ENCODE measurements around the gene FAM240B. TPM values are rescaled to one million over a fixed set of nuclear protein-coding genes. Genes with fewer than 3 reads are reported as not detected.

The FAM240B gene
- total and polyA plus RNA-seq, 2 of the 8 experiments (the other 6 are each of a cell fraction or from before 2014, with no cell fraction given) = not detected

DNA sequence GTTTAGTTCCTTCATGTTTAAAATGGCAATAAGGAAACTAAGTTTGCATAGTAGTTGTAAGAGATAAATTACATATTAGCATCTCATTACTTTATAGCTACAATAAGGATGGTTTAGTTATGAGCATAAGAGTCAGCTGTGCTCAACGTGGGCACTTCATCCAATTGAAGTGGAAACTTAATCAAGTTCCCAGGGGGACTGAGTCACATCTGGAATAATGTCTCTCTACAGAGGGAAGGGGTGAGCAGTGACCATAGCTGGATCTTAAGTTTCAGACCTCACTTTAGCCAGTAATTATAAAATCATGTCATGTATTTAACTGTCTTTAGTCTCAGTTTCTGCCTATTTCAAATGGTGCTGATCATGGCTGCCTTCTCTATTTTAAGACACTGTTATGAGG lies 36.8 kb upstream of the FAM240B start:
- H3K9me3 ChIP-seq (ENCODE audit: insufficient read depth in 2 of 2, low read depth in 1 of 2, low read length in 1 of 2) = no peaks in the 10 kb centered on the region
- CTCF ChIA-PET (ENCODE audit: partially characterized antibody) = no interaction called here
- H4K5ac ChIP-seq (ENCODE audit: insufficient read length, low read depth, low read length) = no peak overlapping the region

More for the DNA sequence above, 36.8 kb upstream of the FAM240B start:
- POLR2A ChIA-PET (ENCODE audit: partially characterized antibody) = no interaction called here
- no peaks in the 10 kb centered on the region for H3K27me3 ChIP-seq (replicated peaks in 1 of 4; ENCODE audit: control insufficient read depth in 3 of 4, extremely low read depth in 1 of 4, insufficient read depth in 3 of 4, low read length in 3 of 4)
- no peaks in the 10 kb centered on the region for H3K23me2 ChIP-seq (ENCODE audit: low read depth, low read length)
- no peak overlapping the region for H3K9ac ChIP-seq (replicated peaks in 1 of 4; ENCODE audit: extremely low read depth in 1 of 4, low read depth in 3 of 4, low read length in 3 of 4)
- H4K8ac ChIP-seq (ENCODE audit: extremely low read depth, insufficient read depth, low read length) = no peak overlapping the region
- no peak overlapping the region for H3K14ac ChIP-seq (ENCODE audit: insufficient read length)
- H3K36me3 ChIP-seq (ENCODE audit: control insufficient read depth in 2 of 4, insufficient read depth in 4 of 4, low read length in 3 of 4) = no peaks in the 10 kb centered on the region
- H3K4ac ChIP-seq (replicated peaks; ENCODE audit: insufficient read length, low read depth, low read length) = no peak overlapping the region
- no peaks in the 10 kb centered on the region for H3K79me2 ChIP-seq (ENCODE audit: control insufficient read depth in 1 of 2, insufficient read depth in 2 of 2, low read length in 2 of 2)
- H3K4me2 ChIP-seq (ENCODE audit: insufficient read depth in 1 of 2, low read depth in 2 of 2, low read length in 2 of 2) = no peak overlapping the region
- H2BK120ac ChIP-seq (replicated peaks; ENCODE audit: low read depth, low read length) = no peak overlapping the region
- no peak overlapping the region for H2AK5ac ChIP-seq (ENCODE audit: low read depth, low read length)
- H3K18ac ChIP-seq (ENCODE audit: extremely low read depth, low read length) = no peak overlapping the region
- no peak overlapping the region for H2AFZ ChIP-seq (ENCODE audit: low read length)
- H4K91ac ChIP-seq (replicated peaks; ENCODE audit: insufficient read length, low read length) = no peak overlapping the region
- no peak overlapping the region for H3K27ac ChIP-seq (ENCODE audit: low read depth, low read length)
- peaks cover 0 to 14% (median 1%) of the 10 kb centered on the region in 4 experiments; a peak in 3 of 7 replicates for H3K4me1 ChIP-seq (replicated peaks in 1 of 4; ENCODE audit: control insufficient read depth in 3 of 4, insufficient read depth in 4 of 4, low read length in 3 of 4)
- H2BK20ac ChIP-seq (ENCODE audit: low read length) = no peak overlapping the region
- no peak overlapping the region for H3K23ac ChIP-seq (ENCODE audit: insufficient read length)
- H2BK12ac ChIP-seq (ENCODE audit: low read depth, low read length) = no peak overlapping the region
- WGBS, 2 experiments (ENCODE audit: extremely low coverage in 1 of 2, insufficient coverage in 1 of 2, insufficient read length in 1 of 2, insufficient replicate concordance in 2 of 2, low coverage in 1 of 2, low lambda C conversion rate in 2 of 2, missing lambda C conversion rate in 1 of 2) = 100% methylated on average over 1 of the region's 1 CpG; no CpG with 5 or more reads in 1 of the 2 experiments
- TF ChIP-seq NRF1 (IDR thresholded peaks at IDR 0.05; ENCODE audit: low read depth, low read length) = no peak
- TF ChIP-seq RNF2 (IDR thresholded peaks at IDR 0.05; ENCODE audit: borderline replicate concordance, low read depth, low read length, missing control alignments, poor library complexity, severe bottlenecking) = no peak
- no peak for TF ChIP-seq SRF (IDR thresholded peaks at IDR 0.05; ENCODE audit: low read depth, low read length)
- no peak for TF ChIP-seq SIN3A (conservative IDR thresholded peaks at IDR 0.05 in 1 of 2, IDR thresholded peaks at IDR 0.05 in 1 of 2; ENCODE audit: low read depth in 1 of 2, low read length in 2 of 2)
- TF ChIP-seq SP2 (IDR thresholded peaks at IDR 0.05; ENCODE audit: low read length) = no peak
- TF ChIP-seq ATF2 (IDR thresholded peaks at IDR 0.05; ENCODE audit: low read length) = no peak
- no peak for TF ChIP-seq POLR2AphosphoS5 (IDR thresholded peaks at IDR 0.05; ENCODE audit: low read depth, low read length)
- TF ChIP-seq PHF8 (conservative IDR thresholded peaks at IDR 0.05; ENCODE audit: low read depth, low read length) = no peak
- TF ChIP-seq MAFK (IDR thresholded peaks at IDR 0.05; ENCODE audit: low read depth, low read length) = no peak
- TF ChIP-seq RBBP5 (IDR thresholded peaks at IDR 0.05; ENCODE audit: borderline replicate concordance, low read depth, low read length) = no peak
- no peak for TF ChIP-seq TBP (IDR thresholded peaks at IDR 0.05; ENCODE audit: low read depth, low read length)
- TF ChIP-seq ZNF274 (IDR thresholded peaks at IDR 0.05; ENCODE audit: borderline replicate concordance, extremely low read depth, low read length) = no peak
- H4K20me1 ChIP-seq (replicated peaks in 1 of 2; ENCODE audit: control insufficient read depth in 1 of 2, insufficient read depth in 2 of 2, low read length in 2 of 2) = no peaks in the 10 kb centered on the region
- no peak overlapping the region for H2BK15ac ChIP-seq (ENCODE audit: low read length)
- no peak overlapping the region for H3K4me3 ChIP-seq (ENCODE audit: extremely low read depth in 1 of 4, insufficient read depth in 2 of 4, low read depth in 3 of 4, low read length in 4 of 4)
- FAIRE-seq (no peak), DNase-seq (ENCODE audit: low read depth in 1 of 2, low spot score in 2 of 2) (no peak)
- no peak overlapping the region for H2BK5ac ChIP-seq (ENCODE audit: low read depth, low read length)
- no peaks in the 10 kb centered on the region for H3K79me1 ChIP-seq (ENCODE audit: low read depth, low read length)
- no peak overlapping the region for H3K56ac ChIP-seq (replicated peaks; ENCODE audit: insufficient read length, low read depth, low read length)

All from H1 (cell line).